WTC11 (cell line): ENCODE data around the gene UBAC2.

Experiments
- ATF1 ChIP-seq: sonication (generic); formaldehyde crosslinking; IDR thresholded peaks from 2 replicates; pipeline ENCODE4 v1.8.1; 2023; ENCODE audit warnings: mild to moderate bottlenecking, moderate library complexity, missing genetic modification reagents
- ETV6 ChIP-seq: sonication (generic); formaldehyde crosslinking; IDR thresholded peaks from 2 replicates; pipeline ENCODE4 v1.8.1; 2022; ENCODE audit warnings: mild to moderate bottlenecking, missing genetic modification reagents
- FOXJ3 ChIP-seq: sonication (generic); formaldehyde crosslinking; IDR thresholded peaks from 2 replicates; pipeline ENCODE4 v1.9.0; 2021; ENCODE audit warnings: missing genetic modification reagents, mild to moderate bottlenecking, borderline replicate concordance
- NR2C2 ChIP-seq: sonication (generic); formaldehyde crosslinking; IDR thresholded peaks from 2 replicates; pipeline ENCODE4 v1.8.0; 2022; ENCODE audit warnings: mild to moderate bottlenecking, missing genetic modification reagents
- ZNF138 ChIP-seq: sonication (generic); formaldehyde crosslinking; conservative IDR thresholded peaks from 2 replicates; pipeline ENCODE4 v1.8.1; 2022; ENCODE audit warnings: mild to moderate bottlenecking, moderate library complexity, missing genetic modification reagents
- ZNF423 ChIP-seq: fragments of 250-450 bp; sonication (Bioruptor Pico); IDR thresholded peaks from 2 replicates; pipeline ENCODE4 v2.1.2; 2022; ENCODE audit warnings: mild to moderate bottlenecking, moderate library complexity
- TF ChIP-seq, protein P1 (sequence below): fragments of 200-600 bp; IDR thresholded peaks from 2 replicates; pipeline ENCODE4 v1.8.0; 2022; ENCODE audit warnings: antibody characterized with exemption
- TF ChIP-seq, protein P2 (sequence below): sonication (generic); formaldehyde crosslinking; IDR thresholded peaks from 2 replicates; pipeline ENCODE4 v1.8.0; 2023; ENCODE audit warnings: missing genetic modification reagents
- TF ChIP-seq, protein P3 (sequence below): sonication (generic); formaldehyde crosslinking; IDR thresholded peaks from 2 replicates; pipeline ENCODE4 v1.8.1; 2022; ENCODE audit warnings: low read depth, missing genetic modification reagents, borderline replicate concordance
- TF ChIP-seq, protein P4 (sequence below): fragments of 250-450 bp; sonication (Bioruptor Pico); IDR thresholded peaks from 2 replicates; pipeline ENCODE4 v1.9.0; 2021; ENCODE audit warnings: mild to moderate bottlenecking
- TF ChIP-seq, protein P5 (sequence below): sonication (generic); formaldehyde crosslinking; IDR thresholded peaks from 2 replicates; pipeline ENCODE4 v1.8.1; 2022; ENCODE audit warnings: missing genetic modification reagents, borderline replicate concordance

DNA sequence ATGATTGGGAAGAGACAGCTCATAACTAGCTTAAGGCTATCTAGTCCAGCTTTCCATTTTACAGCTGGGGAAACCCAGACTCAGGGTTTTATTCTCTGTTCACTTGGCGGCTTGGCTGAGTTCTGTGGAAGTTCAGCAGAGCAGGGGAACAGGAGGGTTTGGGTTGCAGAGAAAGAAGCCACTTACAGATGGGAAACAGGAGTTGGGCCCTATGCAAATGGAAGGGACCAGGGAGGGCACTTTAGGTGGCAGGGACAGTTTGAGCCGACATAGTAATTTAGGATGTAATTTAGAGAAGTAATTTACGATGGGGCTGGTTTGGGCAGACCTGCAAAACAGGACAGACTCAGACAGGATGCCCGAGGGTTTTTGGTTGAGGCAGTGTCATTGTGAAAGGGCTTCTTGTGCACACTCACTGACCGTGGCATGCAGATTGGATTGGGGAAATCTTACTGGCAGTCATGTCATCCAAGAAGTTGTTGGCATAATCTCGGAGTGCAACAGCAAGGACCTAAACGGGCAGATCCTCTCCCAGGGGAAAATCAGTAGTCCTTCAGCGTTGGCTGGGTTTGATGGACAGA is 153.8 kb downstream of the UBAC2 start:
- TF ChIP-seq, protein P1, sequence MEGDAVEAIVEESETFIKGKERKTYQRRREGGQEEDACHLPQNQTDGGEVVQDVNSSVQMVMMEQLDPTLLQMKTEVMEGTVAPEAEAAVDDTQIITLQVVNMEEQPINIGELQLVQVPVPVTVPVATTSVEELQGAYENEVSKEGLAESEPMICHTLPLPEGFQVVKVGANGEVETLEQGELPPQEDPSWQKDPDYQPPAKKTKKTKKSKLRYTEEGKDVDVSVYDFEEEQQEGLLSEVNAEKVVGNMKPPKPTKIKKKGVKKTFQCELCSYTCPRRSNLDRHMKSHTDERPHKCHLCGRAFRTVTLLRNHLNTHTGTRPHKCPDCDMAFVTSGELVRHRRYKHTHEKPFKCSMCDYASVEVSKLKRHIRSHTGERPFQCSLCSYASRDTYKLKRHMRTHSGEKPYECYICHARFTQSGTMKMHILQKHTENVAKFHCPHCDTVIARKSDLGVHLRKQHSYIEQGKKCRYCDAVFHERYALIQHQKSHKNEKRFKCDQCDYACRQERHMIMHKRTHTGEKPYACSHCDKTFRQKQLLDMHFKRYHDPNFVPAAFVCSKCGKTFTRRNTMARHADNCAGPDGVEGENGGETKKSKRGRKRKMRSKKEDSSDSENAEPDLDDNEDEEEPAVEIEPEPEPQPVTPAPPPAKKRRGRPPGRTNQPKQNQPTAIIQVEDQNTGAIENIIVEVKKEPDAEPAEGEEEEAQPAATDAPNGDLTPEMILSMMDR = no peak
- TF ChIP-seq, protein P2, sequence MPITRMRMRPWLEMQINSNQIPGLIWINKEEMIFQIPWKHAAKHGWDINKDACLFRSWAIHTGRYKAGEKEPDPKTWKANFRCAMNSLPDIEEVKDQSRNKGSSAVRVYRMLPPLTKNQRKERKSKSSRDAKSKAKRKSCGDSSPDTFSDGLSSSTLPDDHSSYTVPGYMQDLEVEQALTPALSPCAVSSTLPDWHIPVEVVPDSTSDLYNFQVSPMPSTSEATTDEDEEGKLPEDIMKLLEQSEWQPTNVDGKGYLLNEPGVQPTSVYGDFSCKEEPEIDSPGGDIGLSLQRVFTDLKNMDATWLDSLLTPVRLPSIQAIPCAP = no peak
- no peak for TF ChIP-seq ETV6 (CRISPR knock-in tag)
- TF ChIP-seq FOXJ3 (CRISPR knock-in tag) = no peak
- TF ChIP-seq, protein P3, sequence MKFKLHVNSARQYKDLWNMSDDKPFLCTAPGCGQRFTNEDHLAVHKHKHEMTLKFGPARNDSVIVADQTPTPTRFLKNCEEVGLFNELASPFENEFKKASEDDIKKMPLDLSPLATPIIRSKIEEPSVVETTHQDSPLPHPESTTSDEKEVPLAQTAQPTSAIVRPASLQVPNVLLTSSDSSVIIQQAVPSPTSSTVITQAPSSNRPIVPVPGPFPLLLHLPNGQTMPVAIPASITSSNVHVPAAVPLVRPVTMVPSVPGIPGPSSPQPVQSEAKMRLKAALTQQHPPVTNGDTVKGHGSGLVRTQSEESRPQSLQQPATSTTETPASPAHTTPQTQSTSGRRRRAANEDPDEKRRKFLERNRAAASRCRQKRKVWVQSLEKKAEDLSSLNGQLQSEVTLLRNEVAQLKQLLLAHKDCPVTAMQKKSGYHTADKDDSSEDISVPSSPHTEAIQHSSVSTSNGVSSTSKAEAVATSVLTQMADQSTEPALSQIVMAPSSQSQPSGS (CRISPR knock-in tag) = no peak
- TF ChIP-seq NR2C2 (CRISPR knock-in tag) = no peak
- no peak for TF ChIP-seq ZNF423 (CRISPR knock-in tag)
- no peak for TF ChIP-seq ZNF138 (CRISPR knock-in tag)
- no peak for TF ChIP-seq ATF1 (CRISPR knock-in tag)
- TF ChIP-seq, protein P4, sequence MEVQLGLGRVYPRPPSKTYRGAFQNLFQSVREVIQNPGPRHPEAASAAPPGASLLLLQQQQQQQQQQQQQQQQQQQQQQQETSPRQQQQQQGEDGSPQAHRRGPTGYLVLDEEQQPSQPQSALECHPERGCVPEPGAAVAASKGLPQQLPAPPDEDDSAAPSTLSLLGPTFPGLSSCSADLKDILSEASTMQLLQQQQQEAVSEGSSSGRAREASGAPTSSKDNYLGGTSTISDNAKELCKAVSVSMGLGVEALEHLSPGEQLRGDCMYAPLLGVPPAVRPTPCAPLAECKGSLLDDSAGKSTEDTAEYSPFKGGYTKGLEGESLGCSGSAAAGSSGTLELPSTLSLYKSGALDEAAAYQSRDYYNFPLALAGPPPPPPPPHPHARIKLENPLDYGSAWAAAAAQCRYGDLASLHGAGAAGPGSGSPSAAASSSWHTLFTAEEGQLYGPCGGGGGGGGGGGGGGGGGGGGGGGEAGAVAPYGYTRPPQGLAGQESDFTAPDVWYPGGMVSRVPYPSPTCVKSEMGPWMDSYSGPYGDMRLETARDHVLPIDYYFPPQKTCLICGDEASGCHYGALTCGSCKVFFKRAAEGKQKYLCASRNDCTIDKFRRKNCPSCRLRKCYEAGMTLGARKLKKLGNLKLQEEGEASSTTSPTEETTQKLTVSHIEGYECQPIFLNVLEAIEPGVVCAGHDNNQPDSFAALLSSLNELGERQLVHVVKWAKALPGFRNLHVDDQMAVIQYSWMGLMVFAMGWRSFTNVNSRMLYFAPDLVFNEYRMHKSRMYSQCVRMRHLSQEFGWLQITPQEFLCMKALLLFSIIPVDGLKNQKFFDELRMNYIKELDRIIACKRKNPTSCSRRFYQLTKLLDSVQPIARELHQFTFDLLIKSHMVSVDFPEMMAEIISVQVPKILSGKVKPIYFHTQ (CRISPR knock-in tag) = no peak
- TF ChIP-seq, protein P5, sequence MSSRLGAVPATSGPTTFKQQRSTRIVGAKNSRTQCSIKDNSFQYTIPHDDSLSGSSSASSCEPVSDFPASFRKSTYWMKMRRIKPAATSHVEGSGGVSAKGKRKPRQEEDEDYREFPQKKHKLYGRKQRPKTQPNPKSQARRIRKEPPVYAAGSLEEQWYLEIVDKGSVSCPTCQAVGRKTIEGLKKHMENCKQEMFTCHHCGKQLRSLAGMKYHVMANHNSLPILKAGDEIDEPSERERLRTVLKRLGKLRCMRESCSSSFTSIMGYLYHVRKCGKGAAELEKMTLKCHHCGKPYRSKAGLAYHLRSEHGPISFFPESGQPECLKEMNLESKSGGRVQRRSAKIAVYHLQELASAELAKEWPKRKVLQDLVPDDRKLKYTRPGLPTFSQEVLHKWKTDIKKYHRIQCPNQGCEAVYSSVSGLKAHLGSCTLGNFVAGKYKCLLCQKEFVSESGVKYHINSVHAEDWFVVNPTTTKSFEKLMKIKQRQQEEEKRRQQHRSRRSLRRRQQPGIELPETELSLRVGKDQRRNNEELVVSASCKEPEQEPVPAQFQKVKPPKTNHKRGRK (CRISPR knock-in tag) = no peak
